ENCODE measurements around the gene PROB1. TPM values are rescaled to one million over a fixed set of nuclear protein-coding genes. Genes with fewer than 3 reads are reported as not detected.
"Not testable (repeated sequence)": the region's sequence is repeated elsewhere in the genome, so short reads cannot be mapped to it uniquely, and the experiment has no call there.

PROB1 gene
- total and polyA plus RNA-seq, 2 experiments from 2014 or later, result 0.55 to 1.6 TPM

- 0 out of 2 replicates have a peak, but pooled peaks cover 15% of the 10 kb centered on the region for H3K36me3 ChIP-seq (ENCODE audit: low read depth)
- H3K4me1 ChIP-seq (ENCODE audit: insufficient read depth), result peaks cover 16% of the 10 kb centered on the region
- peaks cover 22% of the 10 kb centered on the region; the same call in 1 of the 2 replicates for H4K20me1 ChIP-seq (ENCODE audit: insufficient read depth)
- H2AFZ ChIP-seq, result no peak overlapping the region
- no peak overlapping the region for H3K27ac ChIP-seq
- H3K9me2 ChIP-seq (ENCODE audit: insufficient read depth), result no peaks in the 10 kb centered on the region
- H3F3A ChIP-seq (ENCODE audit: insufficient read depth), result peaks cover 11% of the 10 kb centered on the region
- H3K9me3 ChIP-seq (ENCODE audit: low read depth), result no peaks in the 10 kb centered on the region
- H3K79me2 ChIP-seq (ENCODE audit: insufficient read depth), result peaks cover 100% of the 10 kb centered on the region
- H3K4me3 ChIP-seq, result no peak overlapping the region
- TF ChIP-seq EZH2phosphoT487 (IDR thresholded peaks at IDR 0.05; ENCODE audit: insufficient read depth, low read depth), result no peak
- in situ Hi-C loops (cut with MboI), result no loop called here
- no peak overlapping the region for H3K9ac ChIP-seq
- no peaks in the 10 kb centered on the region for H3K27me3 ChIP-seq (replicated peaks; ENCODE audit: insufficient read depth)
- H3K4me2 ChIP-seq (ENCODE audit: unreplicated experiment), result no peak overlapping the region
- 75 to 76% methylated on average over 3 of the region's 3 CpGs for WGBS, 2 experiments (ENCODE audit: low coverage in 1 of 2, low lambda C conversion rate in 2 of 2, missing lambda C conversion rate in 2 of 2)
- DNase-seq, result no peak
These were observed 40.7 kb downstream of the PROB1 start for GRCh38 chr5:139354186-139354585.

DNA sequence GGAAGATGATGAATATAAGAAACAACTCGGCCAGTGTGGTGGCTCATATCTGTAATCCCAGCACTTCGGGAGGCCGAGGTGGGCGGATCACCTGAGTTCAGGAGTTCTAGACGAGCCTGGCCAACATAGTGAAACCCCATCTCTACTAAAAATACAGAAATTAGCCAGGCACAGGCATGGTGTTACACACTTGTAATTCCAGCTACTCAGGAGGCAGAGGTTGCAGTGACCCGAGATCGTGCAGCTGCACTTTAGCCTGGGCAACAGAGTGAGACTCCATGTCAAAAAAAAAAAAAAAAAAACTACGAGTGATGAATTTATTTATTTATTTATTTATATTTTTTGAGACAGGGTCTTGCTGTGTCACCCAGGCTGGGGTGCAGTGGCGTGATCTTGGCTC lies 47.0 kb downstream of the PROB1 start:
- H2AFZ ChIP-seq; in situ Hi-C loops (cut with MboI); H3K27ac ChIP-seq; H3K4me3 ChIP-seq; H3K27me3 ChIP-seq (replicated peaks; ENCODE audit: insufficient read depth); H3F3A ChIP-seq (ENCODE audit: insufficient read depth); H3K36me3 ChIP-seq (ENCODE audit: low read depth); H3K9me3 ChIP-seq (ENCODE audit: low read depth); H3K4me2 ChIP-seq (ENCODE audit: unreplicated experiment); H3K9me2 ChIP-seq (ENCODE audit: insufficient read depth); DNase-seq; H3K9ac ChIP-seq: not testable (repeated sequence)
- Histone ChIP-seq H4K20me1 (ENCODE audit: insufficient read depth) (peaks cover 35% of the 10 kb centered on the region), H3K4me1 (ENCODE audit: insufficient read depth) (peaks cover 28% of the 10 kb centered on the region), H3K79me2 (ENCODE audit: insufficient read depth) (peaks cover 100% of the 10 kb centered on the region)
- WGBS, 2 experiments (ENCODE audit: low coverage in 1 of 2, low lambda C conversion rate in 2 of 2, missing lambda C conversion rate in 2 of 2), result 85 to 88% methylated on average over 9 of the region's 9 CpGs

- H3K27me3 ChIP-seq (replicated peaks; ENCODE audit: insufficient read depth); H3K4me2 ChIP-seq (ENCODE audit: unreplicated experiment); H3K9me3 ChIP-seq (ENCODE audit: low read depth); DNase-seq; H3K9me2 ChIP-seq (ENCODE audit: insufficient read depth); H3K36me3 ChIP-seq (ENCODE audit: low read depth); H3K9ac ChIP-seq; H3K4me3 ChIP-seq; in situ Hi-C loops (cut with MboI); H2AFZ ChIP-seq; H3K27ac ChIP-seq: not testable (repeated sequence)
- Histone ChIP-seq H3K79me2 (ENCODE audit: insufficient read depth) (peaks cover 87% of the 10 kb centered on the region), H4K20me1 (ENCODE audit: insufficient read depth) (peaks cover 34% of the 10 kb centered on the region), H3F3A (ENCODE audit: insufficient read depth) (peaks cover 10% of the 10 kb centered on the region; the same call in 1 of the 2 replicates), H3K4me1 (ENCODE audit: insufficient read depth) (peaks cover 22% of the 10 kb centered on the region; the same call in 1 of the 2 replicates)
- WGBS, 2 experiments (ENCODE audit: low coverage in 1 of 2, low lambda C conversion rate in 2 of 2, missing lambda C conversion rate in 2 of 2), result 98 to 99% methylated on average over 8 of the region's 8 CpGs
These were observed 49.5 kb downstream of the PROB1 start for GRCh38 chr5:139345442-139345841.

DNA sequence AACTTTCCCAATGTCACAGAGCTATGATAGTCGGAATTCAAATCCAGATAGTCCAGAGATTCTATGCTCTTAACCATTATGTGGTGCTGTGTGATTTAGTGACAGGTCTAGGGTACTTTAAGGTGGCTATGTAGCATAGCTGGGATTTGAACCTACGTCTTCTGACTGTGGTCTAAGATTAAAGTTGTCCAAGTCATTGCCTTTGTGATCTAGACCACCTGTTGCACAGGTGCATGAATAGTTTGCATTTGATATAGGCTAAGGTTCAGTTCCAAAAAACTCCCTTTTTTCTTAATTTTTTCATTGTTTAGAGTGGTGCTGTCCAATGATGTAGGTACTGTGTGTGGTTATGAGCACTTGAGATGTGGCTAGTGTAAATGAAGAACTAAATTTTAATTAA lies 50.7 kb downstream of the PROB1 start:
- no peak for DNase-seq
- peak overlapping the region; percentile 87 for H3K4me3 ChIP-seq
- no peaks in the 10 kb centered on the region for H3K9me2 ChIP-seq (ENCODE audit: insufficient read depth)
- WGBS, 2 experiments (ENCODE audit: low coverage in 1 of 2, low lambda C conversion rate in 2 of 2, missing lambda C conversion rate in 2 of 2), result 66 to 68% methylated on average over 2 of the region's 2 CpGs
- no peaks in the 10 kb centered on the region for H3K9me3 ChIP-seq (ENCODE audit: low read depth)
- TF ChIP-seq EZH2 (IDR thresholded peaks at IDR 0.05; ENCODE audit: insufficient read depth, poor library complexity, severe bottlenecking), result no peak
- TF ChIP-seq EZH2phosphoT487 (IDR thresholded peaks at IDR 0.05; ENCODE audit: insufficient read depth, low read depth), result no peak
- H3K27ac ChIP-seq, result no peak overlapping the region
- peaks cover 30% of the 10 kb centered on the region for H4K20me1 ChIP-seq (ENCODE audit: insufficient read depth)
- H3K4me2 ChIP-seq (ENCODE audit: unreplicated experiment), result peak overlapping the region; percentile 95
- H3K4me1 ChIP-seq (ENCODE audit: insufficient read depth), result peaks cover 16% of the 10 kb centered on the region; the same call in 1 of the 2 replicates
- H3K27me3 ChIP-seq (replicated peaks; ENCODE audit: insufficient read depth), result no peaks in the 10 kb centered on the region
- H3K79me2 ChIP-seq (ENCODE audit: insufficient read depth), result peaks cover 74% of the 10 kb centered on the region
- H2AFZ ChIP-seq, result no peak overlapping the region
- H3K36me3 ChIP-seq (ENCODE audit: low read depth), result no peaks in the 10 kb centered on the region
- in situ Hi-C loops (cut with MboI), result no loop called here
- H3F3A ChIP-seq (ENCODE audit: insufficient read depth), result peaks cover 15% of the 10 kb centered on the region
- no peak overlapping the region for H3K9ac ChIP-seq

DNA sequence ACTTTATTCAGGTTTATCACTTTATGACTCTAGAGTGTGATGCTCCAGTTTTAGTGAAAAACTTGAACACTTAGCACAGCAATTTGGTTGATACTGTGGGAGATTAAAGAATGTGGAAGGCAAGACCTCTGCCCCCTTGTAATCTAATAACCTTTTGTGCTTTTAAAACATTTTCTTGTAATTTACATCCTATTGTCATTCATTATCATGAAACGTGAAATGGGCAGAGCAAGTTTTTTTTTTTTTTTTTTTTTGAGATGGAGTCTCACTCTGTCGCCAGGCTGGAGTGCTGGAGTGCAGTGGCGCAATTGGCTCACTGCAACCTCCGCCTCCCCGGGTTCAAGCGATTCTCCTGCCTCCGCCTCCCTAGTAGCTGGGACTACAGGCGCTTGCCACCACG lies 51.4 kb downstream of the PROB1 start:
- peaks cover 16% of the 10 kb centered on the region; the same call in 1 of the 2 replicates for H3K4me1 ChIP-seq (ENCODE audit: insufficient read depth)
- peaks cover 30% of the 10 kb centered on the region for H4K20me1 ChIP-seq (ENCODE audit: insufficient read depth)
- in situ Hi-C loops (cut with MboI), result no loop called here
- peaks cover 67% of the 10 kb centered on the region for H3K79me2 ChIP-seq (ENCODE audit: insufficient read depth)
- 77 to 80% methylated on average over 9 of the region's 9 CpGs for WGBS, 2 experiments (ENCODE audit: low coverage in 1 of 2, low lambda C conversion rate in 2 of 2, missing lambda C conversion rate in 2 of 2)
- H3K4me3 ChIP-seq, result peak overlapping the region; percentile 87
- no peaks in the 10 kb centered on the region for H3K9me2 ChIP-seq (ENCODE audit: insufficient read depth)
- no peak overlapping the region for H2AFZ ChIP-seq
- peak overlapping the region; percentile 99 for H3K9ac ChIP-seq
- no peak for TF ChIP-seq EZH2phosphoT487 (IDR thresholded peaks at IDR 0.05; ENCODE audit: insufficient read depth, low read depth)
- no peak for TF ChIP-seq EZH2 (IDR thresholded peaks at IDR 0.05; ENCODE audit: insufficient read depth, poor library complexity, severe bottlenecking)
- H3K36me3 ChIP-seq (ENCODE audit: low read depth), result no peaks in the 10 kb centered on the region
- no peaks in the 10 kb centered on the region for H3K27me3 ChIP-seq (replicated peaks; ENCODE audit: insufficient read depth)
- peak overlapping the region; percentile 95 for H3K4me2 ChIP-seq (ENCODE audit: unreplicated experiment)
- no peak for DNase-seq
- H3K9me3 ChIP-seq (ENCODE audit: low read depth), result no peaks in the 10 kb centered on the region
- H3K27ac ChIP-seq, result peak overlapping the region; percentile 96
- peaks cover 20% of the 10 kb centered on the region for H3F3A ChIP-seq (ENCODE audit: insufficient read depth)
